ENCODE results near the gene IL1RL1.

- no peak for TF ChIP-seq CTCF (conservative IDR thresholded peaks at IDR 0.05; ENCODE audit: low read length)
- TF ChIP-seq EZH2phosphoT487 (IDR thresholded peaks at IDR 0.05; ENCODE audit: borderline replicate concordance, low read depth, low read length) = no peak
Observed at GRCh38 chr2:102401456-102401855, 90.1 kb downstream of the IL1RL1 start.
